Vagina (tissue), 2 donors: ENCODE results near the gene SMU1.

Experiments
- CTCF ChIP-seq, 3 experiments: fragments of 450-650 bp in 2 of 3; fragments of 200-600 bp in 1 of 3; sonication (generic) in 1 of 3; IDR thresholded peaks; one replicate each; pipeline ENCODE4 v1.5.1; 2017 to 2019; ENCODE audit warnings: antibody characterized with exemption in 3 of 3, mild to moderate bottlenecking in 2 of 3, moderate library complexity in 2 of 3
- POLR2A ChIP-seq, 2 donors: fragments of 450-650 bp; IDR thresholded peaks; one replicate each; pipeline ENCODE4 v1.6.1; 2017; ENCODE audit warnings: antibody characterized with exemption in 2 of 2, mild to moderate bottlenecking in 2 of 2, moderate library complexity in 2 of 2

DNA sequence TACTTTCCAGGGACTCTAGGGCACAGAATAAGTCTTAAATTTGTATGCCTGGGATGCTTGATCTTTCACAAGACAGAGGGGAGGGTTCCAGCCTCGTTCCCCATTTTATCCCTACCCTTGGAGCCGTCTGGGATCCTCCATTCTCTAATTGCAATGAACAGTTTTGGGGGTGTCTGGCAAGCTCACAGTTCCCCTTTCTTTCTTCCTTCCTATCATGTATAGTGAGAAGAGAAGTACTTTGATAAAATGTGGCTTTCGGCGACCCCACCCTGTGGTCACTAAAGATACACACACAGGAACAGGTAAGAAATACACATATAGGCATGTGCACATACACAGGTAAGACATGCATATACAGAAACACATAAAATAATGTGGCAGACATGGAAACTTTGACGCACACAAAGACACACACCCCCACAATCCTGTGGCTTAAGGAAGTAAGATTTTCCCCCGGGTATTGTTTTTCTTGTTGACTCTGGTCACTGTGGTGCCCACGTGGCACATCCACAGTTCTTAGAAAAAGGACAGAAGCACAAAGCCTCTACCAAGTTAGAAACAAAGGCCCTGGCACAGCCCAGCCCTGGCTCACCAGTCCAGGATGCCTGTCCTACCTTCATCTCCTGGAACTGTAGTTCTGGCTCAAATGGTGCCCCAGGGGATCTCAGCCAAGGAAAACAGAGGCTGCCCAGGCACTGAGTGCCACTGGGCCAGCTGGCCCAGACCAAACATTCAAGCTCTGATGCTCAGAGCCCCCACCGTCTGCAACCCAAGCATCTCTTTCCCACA, 6.3 kb upstream of the SMU1 start:
- no peak for TF ChIP-seq POLR2A (IDR thresholded peaks at IDR 0.05)
- no peak for TF ChIP-seq CTCF (IDR thresholded peaks at IDR 0.05)
